Non-pigmented ciliary epithelial cell (primary cell): ENCODE results near the gene LHX8.

Source experiments
- DNase-seq: peaks from one replicate; pipeline ENCODE4 v3.0.0-alpha.2; 2010; ENCODE audit warnings: low read depth

The LHX8 gene

GRCh38 chr1:75203415-75204277, 69.5 kb downstream of the LHX8 start:
- peak; percentile 15 for DNase-seq

- DNase-seq: no peak
Measured at GRCh38 chr1:75208862-75209261, 74.7 kb downstream of the LHX8 start.
